Glutamatergic neuron (in vitro differentiated cells): Measurements from ENCODE around the gene AKAP12. TPM values are rescaled to one million over a fixed set of nuclear protein-coding genes. Genes with fewer than 3 reads are reported as not detected.

ENCODE experiments used
- DNase-seq: peaks from one replicate; pipeline ENCODE4 v3.0.0; 2022
- H3K27ac Mint-ChIP-seq: one replicate; pipeline ENCODE4 v1.8.0; 2020; ENCODE audit warnings: mild to moderate bottlenecking, mixed read lengths, inconsistent platforms; ENCODE audit not compliant: unreplicated experiment
- H3K27me3 Mint-ChIP-seq: one replicate; pipeline ENCODE4 v1.8.0; 2020; ENCODE audit warnings: mild to moderate bottlenecking, moderate library complexity, mixed read lengths, inconsistent platforms; ENCODE audit not compliant: unreplicated experiment
- H3K36me3 Mint-ChIP-seq: one replicate; pipeline ENCODE4 v1.8.0; 2020; ENCODE audit warnings: mild to moderate bottlenecking, mixed read lengths, inconsistent platforms; ENCODE audit not compliant: unreplicated experiment
- H3K4me1 Mint-ChIP-seq: one replicate; pipeline ENCODE4 v1.8.0; 2020; ENCODE audit warnings: mild to moderate bottlenecking, low read depth, mixed read lengths, inconsistent platforms; ENCODE audit not compliant: unreplicated experiment
- H3K4me3 Mint-ChIP-seq: one replicate; pipeline ENCODE4 v1.8.0; 2020; ENCODE audit warnings: mild to moderate bottlenecking, mixed read lengths, inconsistent platforms; ENCODE audit not compliant: unreplicated experiment
- H3K9me3 Mint-ChIP-seq: one replicate; pipeline ENCODE4 v1.8.0; 2020; ENCODE audit warnings: mild to moderate bottlenecking, moderate library complexity, mixed read lengths, inconsistent platforms; ENCODE audit not compliant: unreplicated experiment
- total RNA-seq: library from RNA; stranded (reverse); fragmentation: NEBNext Ultra II Directional; extraction: Animal tissue kit (Norgen Biotek cat#: 25700); gene quantifications from one replicate; pipeline ENCODE4 v1.2.1, GENCODE V29; 2021; ENCODE audit not compliant: unreplicated experiment
- TF ChIP-seq, protein P1 (sequence below): fragments of 200-600 bp; sonication (generic); IDR thresholded peaks from one replicate; pipeline ENCODE4 v1.5.0; 2021; ENCODE audit not compliant: partially characterized antibody, unreplicated experiment

Gene AKAP12
- total RNA-seq, 1 donor from 2014 or later: 240 TPM

DNA sequence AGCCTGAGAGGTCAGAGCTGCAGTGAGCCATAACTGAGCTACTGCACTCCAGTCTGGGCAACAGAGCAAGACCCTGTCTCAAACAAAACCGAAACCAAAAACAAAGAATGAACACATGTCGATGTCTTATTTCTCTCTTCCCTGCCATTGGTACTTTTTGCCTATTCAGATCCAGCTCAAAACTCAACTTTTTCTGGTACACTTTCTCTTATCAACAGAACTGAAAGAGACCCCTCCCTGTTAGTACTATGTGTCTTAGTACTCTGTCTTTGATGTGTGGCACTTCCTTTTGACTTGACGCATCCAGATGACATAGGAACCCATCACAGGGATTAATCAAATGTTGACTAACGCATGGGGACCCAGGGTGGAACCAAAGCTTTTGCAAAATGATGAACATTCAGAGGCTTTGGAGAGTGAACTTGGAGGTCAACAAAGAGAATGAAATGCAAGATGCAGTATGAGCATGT is 44.8 kb downstream of the AKAP12 start:
- TF ChIP-seq, protein P1, sequence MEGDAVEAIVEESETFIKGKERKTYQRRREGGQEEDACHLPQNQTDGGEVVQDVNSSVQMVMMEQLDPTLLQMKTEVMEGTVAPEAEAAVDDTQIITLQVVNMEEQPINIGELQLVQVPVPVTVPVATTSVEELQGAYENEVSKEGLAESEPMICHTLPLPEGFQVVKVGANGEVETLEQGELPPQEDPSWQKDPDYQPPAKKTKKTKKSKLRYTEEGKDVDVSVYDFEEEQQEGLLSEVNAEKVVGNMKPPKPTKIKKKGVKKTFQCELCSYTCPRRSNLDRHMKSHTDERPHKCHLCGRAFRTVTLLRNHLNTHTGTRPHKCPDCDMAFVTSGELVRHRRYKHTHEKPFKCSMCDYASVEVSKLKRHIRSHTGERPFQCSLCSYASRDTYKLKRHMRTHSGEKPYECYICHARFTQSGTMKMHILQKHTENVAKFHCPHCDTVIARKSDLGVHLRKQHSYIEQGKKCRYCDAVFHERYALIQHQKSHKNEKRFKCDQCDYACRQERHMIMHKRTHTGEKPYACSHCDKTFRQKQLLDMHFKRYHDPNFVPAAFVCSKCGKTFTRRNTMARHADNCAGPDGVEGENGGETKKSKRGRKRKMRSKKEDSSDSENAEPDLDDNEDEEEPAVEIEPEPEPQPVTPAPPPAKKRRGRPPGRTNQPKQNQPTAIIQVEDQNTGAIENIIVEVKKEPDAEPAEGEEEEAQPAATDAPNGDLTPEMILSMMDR: no peak
- H3K27me3 Mint-ChIP-seq: peaks cover 8% of the 10 kb centered on the region
- H3K36me3 Mint-ChIP-seq: no peaks in the 10 kb centered on the region
- peak overlapping the region; percentile 4 for H3K27ac Mint-ChIP-seq
- DNase-seq: no peak
- peaks cover 43% of the 10 kb centered on the region for H3K4me1 Mint-ChIP-seq
- H3K4me3 Mint-ChIP-seq: no peak overlapping the region
- H3K9me3 Mint-ChIP-seq: no peaks in the 10 kb centered on the region

DNA sequence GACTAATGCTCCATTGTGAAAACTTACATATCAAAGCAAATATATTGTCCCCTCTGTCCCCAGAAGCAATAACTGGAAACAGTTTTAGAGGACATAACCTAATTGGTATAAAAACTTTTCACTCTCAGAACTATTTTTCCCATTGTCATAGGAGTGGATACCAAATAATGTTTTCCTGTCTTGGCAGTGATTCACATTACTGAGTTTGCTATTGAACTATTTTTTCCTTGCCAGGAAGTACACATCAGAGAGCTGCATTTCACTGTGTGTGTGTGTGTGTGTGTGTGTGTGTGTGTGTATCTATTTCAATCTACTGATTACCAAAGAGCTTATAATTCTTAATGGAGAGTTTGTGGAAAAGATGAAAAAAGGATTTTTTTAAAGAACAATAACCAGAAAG is 45.4 kb downstream of the AKAP12 start:
- TF ChIP-seq, protein P1: no peak

DNA sequence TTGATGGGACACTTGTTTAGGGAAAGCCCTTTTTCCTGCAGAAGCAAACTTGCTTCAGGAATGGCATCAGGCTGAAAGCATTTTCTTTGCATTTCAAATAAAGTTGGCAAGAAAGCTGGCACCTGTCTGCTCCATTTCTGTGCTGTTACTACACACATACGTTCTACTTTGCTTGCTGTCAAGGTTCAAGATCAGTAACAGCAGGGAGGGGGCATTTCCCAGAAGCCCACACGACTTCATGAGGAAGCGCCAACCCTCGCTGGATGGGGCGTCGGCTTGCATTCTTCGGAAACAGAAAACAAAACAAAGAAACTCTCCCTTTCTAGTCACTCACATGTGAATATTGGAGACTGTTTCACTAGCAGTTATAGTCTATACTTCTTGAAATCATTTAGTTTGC is 46.4 kb downstream of the AKAP12 start:
- Mint-ChIP-seq H3K4me1 (peaks cover 53% of the 10 kb centered on the region), H3K4me3 (no peak overlapping the region), H3K27ac (no peak overlapping the region), H3K9me3 (peaks cover 2% of the 10 kb centered on the region), H3K36me3 (no peaks in the 10 kb centered on the region), H3K27me3 (peaks cover 12% of the 10 kb centered on the region)
- DNase-seq: no peak
- TF ChIP-seq, protein P1: no peak

More for the DNA sequence above, 45.4 kb downstream of the AKAP12 start:
- Mint-ChIP-seq H3K4me1 (peaks cover 48% of the 10 kb centered on the region), H3K9me3 (no peaks in the 10 kb centered on the region), H3K27ac (no peak overlapping the region), H3K4me3 (no peak overlapping the region), H3K36me3 (no peaks in the 10 kb centered on the region), H3K27me3 (peaks cover 8% of the 10 kb centered on the region)
- no peak for DNase-seq

DNA sequence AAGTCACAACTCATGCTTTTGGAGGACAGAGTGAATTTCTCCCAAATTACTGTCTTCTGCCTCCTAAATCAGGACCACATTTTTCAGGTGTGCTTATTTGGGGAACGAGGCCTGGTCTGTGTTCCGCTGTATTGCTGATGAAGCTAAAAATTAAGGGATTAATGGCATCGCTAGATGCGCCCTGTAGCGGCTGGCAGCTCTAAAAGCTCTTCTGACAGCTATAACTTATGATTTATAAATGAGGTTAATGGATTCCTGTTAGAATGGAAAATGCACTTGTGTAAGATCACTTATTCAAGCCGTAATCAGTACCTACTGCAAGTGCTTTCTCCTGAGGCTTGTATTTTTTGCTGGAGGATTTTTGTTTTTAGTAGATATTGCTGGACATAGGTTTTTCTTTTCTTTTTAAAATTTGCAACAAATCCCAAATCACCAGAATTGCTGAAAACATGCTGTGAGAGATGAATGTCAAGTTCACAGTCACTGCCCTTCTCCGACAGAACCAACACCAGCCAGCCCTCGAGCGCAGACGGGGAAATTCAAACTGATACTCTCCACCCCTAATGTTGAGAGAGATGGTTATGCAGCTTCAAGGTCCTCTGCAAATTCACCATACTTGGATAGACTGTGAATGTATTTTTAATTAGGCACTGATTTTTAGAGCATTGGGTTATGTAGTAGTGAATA is 49.1 kb downstream of the AKAP12 start:
- TF ChIP-seq, protein P1: no peak
- Mint-ChIP-seq H3K4me1 (peaks cover 59% of the 10 kb centered on the region), H3K36me3 (no peaks in the 10 kb centered on the region), H3K27ac (peak overlapping the region; percentile 69), H3K9me3 (peaks cover 4% of the 10 kb centered on the region), H3K4me3 (peak overlapping the region; percentile 47), H3K27me3 (peaks cover 17% of the 10 kb centered on the region)
- DNase-seq: no peak

DNA sequence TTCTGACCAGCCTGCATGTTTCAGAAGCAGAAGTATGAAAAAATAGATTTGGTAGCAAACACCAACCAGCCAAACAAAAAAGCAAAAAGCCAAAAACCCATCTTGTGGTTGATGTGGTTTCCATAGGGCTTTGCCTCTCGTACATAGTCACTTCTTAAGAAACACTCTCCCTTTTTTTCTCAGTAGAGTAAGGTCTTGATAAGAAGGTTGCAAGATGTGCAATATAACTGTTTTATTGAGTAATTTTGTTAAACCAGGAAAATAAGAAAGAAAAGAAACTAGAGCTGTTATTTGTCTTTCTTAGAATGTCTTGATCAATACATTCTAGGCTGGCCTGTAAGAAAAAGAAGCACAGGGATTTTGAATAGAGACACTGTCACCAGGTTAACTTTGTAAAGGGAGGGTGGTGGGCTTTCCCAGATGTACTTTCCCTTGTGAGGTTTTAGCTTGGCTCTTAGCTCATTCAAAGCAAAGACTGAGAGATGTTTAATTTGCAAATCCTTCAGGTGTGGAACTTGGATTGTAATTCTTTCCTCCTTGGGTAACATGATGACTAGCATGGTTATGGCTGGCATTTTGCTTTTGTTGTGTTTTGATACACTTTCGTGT is 49.7 kb downstream of the AKAP12 start:
- H3K4me1 Mint-ChIP-seq: peaks cover 61% of the 10 kb centered on the region
- peaks cover 4% of the 10 kb centered on the region for H3K9me3 Mint-ChIP-seq
- H3K27ac Mint-ChIP-seq: peak overlapping the region; percentile 69
- no peak for DNase-seq
- no peaks in the 10 kb centered on the region for H3K36me3 Mint-ChIP-seq
- H3K4me3 Mint-ChIP-seq: peak overlapping the region; percentile 47
- TF ChIP-seq, protein P1: no peak
- peaks cover 17% of the 10 kb centered on the region for H3K27me3 Mint-ChIP-seq
